ENCODE measurements around the gene GLRA3. TPM values are rescaled to one million over a fixed set of nuclear protein-coding genes. Genes with fewer than 3 reads are reported as not detected.

GLRA3 gene
- polyA plus RNA-seq, 1 experiment = not detected

DNA sequence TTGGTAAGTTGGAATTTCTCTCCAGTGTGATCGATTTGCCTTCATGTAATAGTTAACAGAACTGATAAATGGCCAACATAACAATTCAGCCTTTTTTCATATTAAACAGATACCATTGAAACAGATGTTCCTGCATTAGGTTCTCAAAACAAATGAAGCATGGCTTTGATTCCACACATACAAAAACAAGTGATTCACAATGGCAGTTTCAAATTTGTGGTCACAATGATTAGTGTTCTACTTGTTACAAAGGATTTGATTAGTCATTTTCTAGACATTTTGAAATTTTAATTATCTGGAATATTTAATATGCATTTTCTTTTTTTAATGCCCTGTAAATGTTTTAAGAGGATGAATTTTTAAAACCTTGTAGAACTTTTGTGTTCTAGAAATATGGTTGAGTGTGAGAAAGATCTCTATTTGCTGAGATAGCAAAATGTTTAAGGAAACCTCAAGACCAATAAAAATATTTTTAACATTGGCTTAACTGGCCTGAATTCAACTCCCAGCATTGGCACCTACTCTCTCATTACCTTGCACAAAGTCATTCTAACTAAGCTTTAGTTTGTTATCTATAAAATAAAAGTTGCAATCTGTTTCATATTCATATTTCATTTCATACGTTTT, 18.9 kb upstream of the GLRA3 start:
- POLR2A ChIA-PET = no interaction called here
- TF ChIP-seq, protein P1, sequence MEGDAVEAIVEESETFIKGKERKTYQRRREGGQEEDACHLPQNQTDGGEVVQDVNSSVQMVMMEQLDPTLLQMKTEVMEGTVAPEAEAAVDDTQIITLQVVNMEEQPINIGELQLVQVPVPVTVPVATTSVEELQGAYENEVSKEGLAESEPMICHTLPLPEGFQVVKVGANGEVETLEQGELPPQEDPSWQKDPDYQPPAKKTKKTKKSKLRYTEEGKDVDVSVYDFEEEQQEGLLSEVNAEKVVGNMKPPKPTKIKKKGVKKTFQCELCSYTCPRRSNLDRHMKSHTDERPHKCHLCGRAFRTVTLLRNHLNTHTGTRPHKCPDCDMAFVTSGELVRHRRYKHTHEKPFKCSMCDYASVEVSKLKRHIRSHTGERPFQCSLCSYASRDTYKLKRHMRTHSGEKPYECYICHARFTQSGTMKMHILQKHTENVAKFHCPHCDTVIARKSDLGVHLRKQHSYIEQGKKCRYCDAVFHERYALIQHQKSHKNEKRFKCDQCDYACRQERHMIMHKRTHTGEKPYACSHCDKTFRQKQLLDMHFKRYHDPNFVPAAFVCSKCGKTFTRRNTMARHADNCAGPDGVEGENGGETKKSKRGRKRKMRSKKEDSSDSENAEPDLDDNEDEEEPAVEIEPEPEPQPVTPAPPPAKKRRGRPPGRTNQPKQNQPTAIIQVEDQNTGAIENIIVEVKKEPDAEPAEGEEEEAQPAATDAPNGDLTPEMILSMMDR (IDR thresholded peaks at IDR 0.05; ENCODE audit: insufficient read depth, low read depth, low read length) = no peak
- CTCF ChIA-PET = no interaction called here
- H3K4me3 ChIP-seq (ENCODE audit: low read depth, low read length) = no peak overlapping the region
- H3K27me3 ChIP-seq (ENCODE audit: control insufficient read depth, insufficient read depth, low read length) = no peaks in the 10 kb centered on the region
- no peaks in the 10 kb centered on the region for H3K36me3 ChIP-seq (ENCODE audit: control insufficient read depth, insufficient read depth, low read length)
- no peak for DNase-seq (ENCODE audit: low read depth)

DNA sequence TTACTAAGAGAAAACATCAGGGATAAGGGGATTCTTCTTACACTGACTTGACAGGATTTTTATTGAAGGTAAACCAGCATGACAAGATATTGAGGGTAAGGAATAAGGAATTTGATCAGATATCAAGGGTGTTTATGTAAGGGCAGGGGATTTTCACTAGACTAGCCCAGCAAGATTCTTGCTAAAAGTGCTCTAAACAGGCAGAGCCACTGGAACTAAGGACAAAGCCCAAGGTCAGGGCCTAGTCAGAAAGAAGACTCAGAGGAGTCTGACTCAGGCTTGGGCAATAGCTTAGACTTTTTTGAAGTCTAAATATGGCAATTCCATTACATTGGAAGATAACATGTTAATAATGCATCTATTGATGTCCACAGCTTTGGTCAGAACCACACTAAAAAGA, 6.5 kb upstream of the GLRA3 start:
- CTCF ChIA-PET = no interaction called here
- TF ChIP-seq, protein P1 (IDR thresholded peaks at IDR 0.05; ENCODE audit: insufficient read depth, low read depth, low read length) = no peak
- no peak for DNase-seq (ENCODE audit: low read depth)
- no peaks in the 10 kb centered on the region for H3K36me3 ChIP-seq (ENCODE audit: control insufficient read depth, insufficient read depth, low read length)
- POLR2A ChIA-PET = no interaction called here
- H3K27me3 ChIP-seq (ENCODE audit: control insufficient read depth, insufficient read depth, low read length) = no peaks in the 10 kb centered on the region
- H3K4me3 ChIP-seq (ENCODE audit: low read depth, low read length) = no peak overlapping the region

DNA sequence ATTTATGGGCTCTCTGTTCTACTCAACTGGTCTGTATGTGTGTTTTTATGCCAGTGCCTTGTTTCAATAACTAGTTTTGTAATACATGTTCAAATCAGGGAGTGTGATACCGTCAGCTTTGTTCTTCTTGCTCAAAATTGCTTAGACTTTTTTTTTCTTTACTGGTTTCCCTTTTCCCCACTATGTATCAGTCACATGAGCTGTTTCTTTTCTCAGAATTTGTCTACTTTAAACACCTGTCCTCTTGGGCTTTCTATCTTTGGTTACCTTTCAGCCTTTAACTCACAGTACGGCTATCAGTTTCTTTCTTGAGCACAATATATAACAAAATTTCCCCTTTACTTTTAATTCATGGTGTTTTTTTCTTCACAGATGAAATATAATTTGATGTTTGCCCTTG, 5.4 kb upstream of the GLRA3 start:
- CTCF ChIA-PET = no interaction called here
- TF ChIP-seq, protein P1 (IDR thresholded peaks at IDR 0.05; ENCODE audit: insufficient read depth, low read depth, low read length) = no peak

DNA sequence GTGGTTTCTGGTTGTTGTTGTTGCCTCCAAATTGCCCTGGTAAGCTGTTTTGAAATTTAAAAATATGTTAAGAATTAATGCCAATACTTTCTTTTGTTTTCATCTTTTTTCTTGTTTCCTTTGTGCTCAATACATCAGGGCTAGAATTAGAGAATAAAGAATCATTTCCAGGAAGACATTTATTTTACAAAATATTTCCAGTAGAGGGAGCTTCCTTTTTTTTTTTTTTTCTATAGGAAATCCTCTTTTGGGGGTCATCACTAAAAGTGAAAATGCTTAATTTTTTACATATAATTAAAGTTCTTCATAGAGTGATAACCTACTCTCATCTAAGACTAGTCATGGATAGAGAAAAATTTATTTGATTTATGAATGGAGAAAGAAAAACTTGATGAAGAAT, 2.4 kb downstream of the GLRA3 start:
- Histone ChIP-seq H3K27me3 (ENCODE audit: control insufficient read depth, insufficient read depth, low read length) (no peaks in the 10 kb centered on the region), H3K4me3 (ENCODE audit: low read depth, low read length) (no peak overlapping the region), H3K36me3 (ENCODE audit: control insufficient read depth, insufficient read depth, low read length) (no peaks in the 10 kb centered on the region)
- DNase-seq (ENCODE audit: low read depth) = no peak
- CTCF ChIA-PET = no interaction called here
- TF ChIP-seq, protein P1 (IDR thresholded peaks at IDR 0.05; ENCODE audit: insufficient read depth, low read depth, low read length) = no peak
- POLR2A ChIA-PET = no interaction called here

More for the DNA sequence above, 5.4 kb upstream of the GLRA3 start:
- Histone ChIP-seq H3K4me3 (ENCODE audit: low read depth, low read length) (no peak overlapping the region), H3K27me3 (ENCODE audit: control insufficient read depth, insufficient read depth, low read length) (no peaks in the 10 kb centered on the region), H3K36me3 (ENCODE audit: control insufficient read depth, insufficient read depth, low read length) (no peaks in the 10 kb centered on the region)
- DNase-seq (ENCODE audit: low read depth) = no peak
- POLR2A ChIA-PET = no interaction called here

DNA sequence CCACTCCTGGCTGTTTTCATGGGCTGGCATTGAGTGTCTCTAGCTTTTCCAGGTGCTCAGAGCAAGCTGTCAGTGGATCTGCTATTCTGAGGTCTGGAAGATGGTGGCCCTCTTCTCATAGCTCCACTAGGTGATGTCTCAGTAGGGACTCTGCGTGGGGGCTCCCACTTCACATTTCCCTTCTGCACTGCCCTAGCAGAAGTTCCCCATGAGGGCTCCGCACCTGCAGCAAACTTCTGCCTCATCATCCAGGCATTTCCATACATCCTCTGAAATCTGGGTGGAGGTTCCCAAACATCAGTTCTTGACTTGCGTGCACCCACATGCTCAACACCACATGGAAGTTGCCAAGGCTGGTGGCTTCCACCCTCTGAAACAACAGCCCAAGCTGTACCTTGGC, 13.8 kb downstream of the GLRA3 start:
- no peak overlapping the region for H3K4me3 ChIP-seq (ENCODE audit: low read depth, low read length)
- CTCF ChIA-PET = no interaction called here
- TF ChIP-seq, protein P1 (IDR thresholded peaks at IDR 0.05; ENCODE audit: insufficient read depth, low read depth, low read length) = no peak
- POLR2A ChIA-PET = no interaction called here
- no peaks in the 10 kb centered on the region for H3K27me3 ChIP-seq (ENCODE audit: control insufficient read depth, insufficient read depth, low read length)
- H3K36me3 ChIP-seq (ENCODE audit: control insufficient read depth, insufficient read depth, low read length) = no peaks in the 10 kb centered on the region
- no peak for DNase-seq (ENCODE audit: low read depth)
